T-cell (primary cell): ENCODE data around the gene CNTNAP2. TPM values are rescaled to one million over a fixed set of nuclear protein-coding genes. Genes with fewer than 3 reads are reported as not detected.

Experiments used
- ATAC-seq, 4 experiments: fragments of 200-7000 bp in 3 of 4; fragments of 150-1000 bp in 1 of 4; cut with Tn5 transposase; replicated peaks in 1 of 4; 1 replicate in 3 of 4; 2 replicates in 1 of 4; pipeline ENCODE4 v1.10.0; 2021; ENCODE audit warnings: moderate library complexity in 3 of 4, mild to moderate bottlenecking in 2 of 4, moderate number of reproducible peaks in 1 of 4
- CTCF ChIA-PET, 2 donors: fragments of 300-600 bp; sonication (Branson Sonifier 250); formaldehyde crosslinking; loops; one replicate each; lab custom pipeline; 2022; ENCODE audit warnings: antibody characterized with exemption in 2 of 2; lab: Charles Lee
- POLR2A ChIA-PET, 2 donors: fragments of 300-600 bp; sonication (Branson Sonifier 250); formaldehyde crosslinking; loops; one replicate each; lab custom pipeline; 2022; ENCODE audit warnings: antibody characterized with exemption in 2 of 2; lab: Charles Lee
- DNase-seq, 35 experiments: peaks; one replicate each; pipeline versions ENCODE4 v3.0.0 to v3.0.0-alpha.2; 2013 to 2023
- H3K27ac ChIP-seq: one replicate; pipeline ENCODE4 v1.5.1; 2013; ENCODE audit warnings: low read length
- H3K27me3 ChIP-seq, 2 experiments: replicated peaks in 1 of 2; 1 replicate in 1 of 2; 2 replicates in 1 of 2; pipeline versions ENCODE4 v1.6.1 to v1.7.0; 2013; ENCODE audit warnings: low read length in 1 of 2, mixed read lengths in 1 of 2; ENCODE audit not compliant: control insufficient read depth in 2 of 2, insufficient read depth in 2 of 2; ENCODE audit errors: extremely low read depth in 1 of 2
- H3K36me3 ChIP-seq, 2 donors: 1 replicate in 1 of 2; 2 replicates in 1 of 2; pipeline versions ENCODE4 v1.6.1 to v1.7.0; 2013; ENCODE audit warnings: low read length in 1 of 2; ENCODE audit not compliant: control insufficient read depth in 2 of 2, insufficient read depth in 1 of 2; ENCODE audit errors: extremely low read depth in 1 of 2
- H3K4me1 ChIP-seq, 2 experiments: 1 replicate in 1 of 2; 2 replicates in 1 of 2; pipeline versions ENCODE4 v1.6.1 to v1.7.0; 2013; ENCODE audit warnings: low read length in 2 of 2, mixed read lengths in 1 of 2; ENCODE audit not compliant: insufficient read depth in 2 of 2, control insufficient read depth in 1 of 2; ENCODE audit errors: extremely low read depth in 1 of 2
- H3K4me3 ChIP-seq, 2 donors: 1 replicate in 1 of 2; 2 replicates in 1 of 2; pipeline versions ENCODE4 v1.5.1 to v1.7.0; 2013; ENCODE audit warnings: mild to moderate bottlenecking in 2 of 2, low read length in 1 of 2, moderate library complexity in 1 of 2; ENCODE audit not compliant: control insufficient read depth in 1 of 2; ENCODE audit errors: extremely low read depth in 1 of 2
- H3K9me3 ChIP-seq: 2 replicates; pipeline ENCODE4 v1.7.0; 2013
- H3K27ac Mint-ChIP-seq, 2 donors: one replicate each; pipeline ENCODE4 v1.8.0; 2020 to 2021; ENCODE audit warnings: mild to moderate bottlenecking in 2 of 2, mixed read lengths in 2 of 2
- H3K27me3 Mint-ChIP-seq, 2 donors: one replicate each; pipeline ENCODE4 v1.8.0; 2021 to 2022; ENCODE audit warnings: mixed read lengths in 2 of 2
- H3K36me3 Mint-ChIP-seq: one replicate; pipeline ENCODE4 v1.8.0; 2021; ENCODE audit warnings: mixed read lengths
- H3K4me1 Mint-ChIP-seq, 3 donors: one replicate each; pipeline ENCODE4 v1.8.0; 2020 to 2022; ENCODE audit warnings: mixed read lengths in 3 of 3, mild to moderate bottlenecking in 1 of 3
- H3K4me3 Mint-ChIP-seq, 3 donors: one replicate each; pipeline ENCODE4 v1.8.0; 2020 to 2022; ENCODE audit warnings: mild to moderate bottlenecking in 3 of 3, mixed read lengths in 3 of 3, moderate library complexity in 3 of 3
- H3K9me3 Mint-ChIP-seq, 3 donors: one replicate each; pipeline ENCODE4 v1.8.0; 2020 to 2022; ENCODE audit warnings: mixed read lengths in 3 of 3
- WGBS: methylation state at CpG from one replicate; pipeline ENCODE4 v1.1.5; 2013; ENCODE audit warnings: missing lambda C conversion rate; ENCODE audit not compliant: insufficient coverage; 5-methylcytosine and 5-hydroxymethylcytosine counted together
- total RNA-seq, 35 experiments: library from RNA in 6 of 35; stranded (reverse) in 6 of 35; fragments of 120-200 nt in 1 of 35; gene quantifications; one replicate each; pipeline versions ENCODE4 v1.2.1 to v1.2.4 and lab custom pipeline; 2013 to 2026

Gene CNTNAP2
- total RNA-seq, 5 donors from 2014 or later (not counting 1 experiment from before 2014, with no cell fraction given): 0.15 to 0.72 (median 0.21) TPM

- Mint-ChIP-seq H3K27me3 (no peaks in the 10 kb centered on the region), H3K36me3 (no peaks in the 10 kb centered on the region), H3K27ac (no peak overlapping the region), H3K9me3 (no peaks in the 10 kb centered on the region), H3K4me1 (no peaks in the 10 kb centered on the region), H3K4me3 (no peak overlapping the region)
- ChIA-PET CTCF (no interaction called here), POLR2A (no interaction called here)
- 84% methylated on average over 9 of the region's 13 CpGs for WGBS
- Histone ChIP-seq H3K9me3 (no peaks in the 10 kb centered on the region), H3K4me1 (no peaks in the 10 kb centered on the region), H3K4me3 (no peak overlapping the region), H3K36me3 (no peaks in the 10 kb centered on the region), H3K27me3 (peaks cover 0 to 6% of the 10 kb centered on the region in 2 experiments), H3K27ac (no peak overlapping the region)
- no peak for DNase-seq
- no peak for ATAC-seq
Observed at GRCh38 chr7:148434181-148434757, 2317.7 kb downstream of the CNTNAP2 start.

- Histone ChIP-seq H3K4me3 (no peak overlapping the region), H3K27ac (no peak overlapping the region), H3K27me3 (peaks cover 0 to 7% of the 10 kb centered on the region in 2 experiments), H3K4me1 (no peaks in the 10 kb centered on the region), H3K36me3 (no peaks in the 10 kb centered on the region), H3K9me3 (no peaks in the 10 kb centered on the region)
- no peaks in the 10 kb centered on the region for H3K4me1 Mint-ChIP-seq
- ATAC-seq (no peak), DNase-seq (no peak)
- H3K36me3 Mint-ChIP-seq: no peaks in the 10 kb centered on the region
- ChIA-PET CTCF (no interaction called here), POLR2A (no interaction called here)
- H3K27ac Mint-ChIP-seq: no peak overlapping the region
- H3K9me3 Mint-ChIP-seq: no peaks in the 10 kb centered on the region
- no peak overlapping the region for H3K4me3 Mint-ChIP-seq
- no CpG with 5 or more reads among the region's 2 CpGs for WGBS
- H3K27me3 Mint-ChIP-seq: peaks cover 0 to 1% of the 10 kb centered on the region in 2 donors
Observed at GRCh38 chr7:148434887-148435286, 2318.3 kb downstream of the CNTNAP2 start.

- H3K36me3 ChIP-seq: no peaks in the 10 kb centered on the region
- H3K4me3 Mint-ChIP-seq: no peak overlapping the region
- ChIA-PET POLR2A (no interaction called here), CTCF (no interaction called here)
- DNase-seq: no peak
- peaks cover 0 to 7% of the 10 kb centered on the region in 2 experiments for H3K27me3 ChIP-seq
- no peak overlapping the region for H3K27ac Mint-ChIP-seq
- 89% methylated on average over 5 of the region's 6 CpGs for WGBS
- no peak overlapping the region for H3K4me3 ChIP-seq
- peaks cover 0 to 10% of the 10 kb centered on the region in 2 donors for H3K27me3 Mint-ChIP-seq
- no peak for ATAC-seq
- no peak overlapping the region for H3K27ac ChIP-seq
- no peaks in the 10 kb centered on the region for H3K9me3 ChIP-seq
- no peaks in the 10 kb centered on the region for H3K4me1 ChIP-seq
- H3K4me1 Mint-ChIP-seq: no peaks in the 10 kb centered on the region
- no peaks in the 10 kb centered on the region for H3K9me3 Mint-ChIP-seq
- no peaks in the 10 kb centered on the region for H3K36me3 Mint-ChIP-seq
Observed at GRCh38 chr7:148435715-148436114, 2319.1 kb downstream of the CNTNAP2 start.

GRCh38 chr7:148436135-148436534 is 2319.5 kb downstream of the CNTNAP2 start:
- CTCF ChIA-PET: interaction anchor here in 1 of 2 donors (0.6 kb wide), 1 partner anchor 76 kb away, joined by 7 read pairs; no protein-coding TSS in a partner anchor
- H3K4me1 Mint-ChIP-seq: no peaks in the 10 kb centered on the region
- WGBS: 75% methylated on average over 3 of the region's 4 CpGs
- Histone ChIP-seq H3K36me3 (no peaks in the 10 kb centered on the region), H3K27me3 (peaks cover 0 to 7% of the 10 kb centered on the region in 2 experiments), H3K9me3 (no peaks in the 10 kb centered on the region), H3K27ac (no peak overlapping the region), H3K4me3 (no peak overlapping the region), H3K4me1 (no peaks in the 10 kb centered on the region)
- H3K9me3 Mint-ChIP-seq: no peaks in the 10 kb centered on the region
- DNase-seq (no peak), ATAC-seq (no peak)
- no peak overlapping the region for H3K27ac Mint-ChIP-seq
- no peaks in the 10 kb centered on the region for H3K36me3 Mint-ChIP-seq
- H3K27me3 Mint-ChIP-seq: peaks cover 0 to 10% of the 10 kb centered on the region in 2 donors
- POLR2A ChIA-PET: no interaction called here
- H3K4me3 Mint-ChIP-seq: no peak overlapping the region

- Mint-ChIP-seq H3K9me3 (no peaks in the 10 kb centered on the region), H3K4me3 (no peak overlapping the region), H3K4me1 (no peaks in the 10 kb centered on the region), H3K36me3 (no peaks in the 10 kb centered on the region), H3K27me3 (peaks cover 0 to 10% of the 10 kb centered on the region in 2 donors), H3K27ac (no peak overlapping the region)
- DNase-seq: no peak
- no peak overlapping the region for H3K4me3 ChIP-seq
- H3K27ac ChIP-seq: no peak overlapping the region
- no peaks in the 10 kb centered on the region for H3K36me3 ChIP-seq
- no peaks in the 10 kb centered on the region for H3K4me1 ChIP-seq
- ATAC-seq: no peak
- ChIA-PET CTCF (interaction anchor here in 1 of 2 donors (0.6 kb wide), 1 partner anchor 75 kb away, joined by 7 read pairs; no protein-coding TSS in a partner anchor), POLR2A (no interaction called here)
- H3K9me3 ChIP-seq: no peaks in the 10 kb centered on the region
- 87% methylated on average over 3 of the region's 7 CpGs for WGBS
- H3K27me3 ChIP-seq: peaks cover 0 to 7% of the 10 kb centered on the region in 2 experiments
Observed at GRCh38 chr7:148436571-148436970, 2320.0 kb downstream of the CNTNAP2 start.

- ATAC-seq: no peak
- Mint-ChIP-seq H3K4me1 (no peaks in the 10 kb centered on the region), H3K27me3 (peaks cover 0 to 10% of the 10 kb centered on the region in 2 donors), H3K36me3 (no peaks in the 10 kb centered on the region), H3K9me3 (no peaks in the 10 kb centered on the region), H3K27ac (no peak overlapping the region), H3K4me3 (no peak overlapping the region)
- 90% methylated on average over 2 of the region's 4 CpGs for WGBS
- Histone ChIP-seq H3K4me1 (no peaks in the 10 kb centered on the region), H3K27me3 (peaks cover 0 to 7% of the 10 kb centered on the region in 2 experiments), H3K36me3 (no peaks in the 10 kb centered on the region), H3K9me3 (no peaks in the 10 kb centered on the region), H3K4me3 (no peak overlapping the region), H3K27ac (no peak overlapping the region)
- POLR2A ChIA-PET: no interaction called here
- CTCF ChIA-PET: no interaction called here
- DNase-seq: no peak
Observed at GRCh38 chr7:148437043-148437442, 2320.4 kb downstream of the CNTNAP2 start.
